ENCODE measurements around the gene ZC3HAV1L.

Gene ZC3HAV1L

GRCh38 chr7:139055674-139056073, 19.8 kb upstream of the ZC3HAV1L start:
- no peak for TF ChIP-seq NFIC (IDR thresholded peaks at IDR 0.05)
- TF ChIP-seq EGR1 (IDR thresholded peaks at IDR 0.05), result no peak
- TF ChIP-seq EP300 (IDR thresholded peaks at IDR 0.05; ENCODE audit: borderline replicate concordance), result no peak
- TF ChIP-seq USF1 (IDR thresholded peaks at IDR 0.05), result no peak
- TF ChIP-seq REST (IDR thresholded peaks at IDR 0.05; ENCODE audit: low read depth), result no peak
- TF ChIP-seq TAF1 (IDR thresholded peaks at IDR 0.05; ENCODE audit: low read depth), result no peak
- no peak for TF ChIP-seq TEAD4 (IDR thresholded peaks at IDR 0.05)
- TF ChIP-seq FOXM1 (IDR thresholded peaks at IDR 0.05; ENCODE audit: borderline replicate concordance, low read depth), result no peak
- TF ChIP-seq RAD21 (IDR thresholded peaks at IDR 0.05; ENCODE audit: low read depth), result no peak
- TF ChIP-seq CREB1 (IDR thresholded peaks at IDR 0.05; ENCODE audit: low read depth), result no peak

GRCh38 chr7:139054101-139054500, 18.3 kb upstream of the ZC3HAV1L start:
- TF ChIP-seq RAD21 (IDR thresholded peaks at IDR 0.05; ENCODE audit: low read depth) (no peak), TCF12 (IDR thresholded peaks at IDR 0.05; ENCODE audit: low read depth) (no peak), MAX (IDR thresholded peaks at IDR 0.05) (no peak), TEAD4 (IDR thresholded peaks at IDR 0.05) (no peak)

GRCh38 chr7:139051655-139052054, 15.8 kb upstream of the ZC3HAV1L start:
- TF ChIP-seq CREB1 (IDR thresholded peaks at IDR 0.05; ENCODE audit: low read depth), result no peak
- no peak for TF ChIP-seq EGR1 (IDR thresholded peaks at IDR 0.05)
- TF ChIP-seq RAD21 (IDR thresholded peaks at IDR 0.05; ENCODE audit: low read depth), result no peak
- no peak for TF ChIP-seq MAX (IDR thresholded peaks at IDR 0.05)
- TF ChIP-seq REST (IDR thresholded peaks at IDR 0.05; ENCODE audit: low read depth), result no peak
- TF ChIP-seq USF1 (IDR thresholded peaks at IDR 0.05), result no peak
- TF ChIP-seq FOXM1 (IDR thresholded peaks at IDR 0.05; ENCODE audit: borderline replicate concordance, low read depth), result no peak
- no peak for TF ChIP-seq NFIC (IDR thresholded peaks at IDR 0.05)
- no peak for TF ChIP-seq TCF12 (IDR thresholded peaks at IDR 0.05; ENCODE audit: low read depth)
- TF ChIP-seq TEAD4 (IDR thresholded peaks at IDR 0.05), result no peak
- no peak for TF ChIP-seq ZBTB7A (IDR thresholded peaks at IDR 0.05; ENCODE audit: low read depth)
- TF ChIP-seq TAF1 (IDR thresholded peaks at IDR 0.05; ENCODE audit: low read depth), result no peak
- no peak for TF ChIP-seq YY1 (IDR thresholded peaks at IDR 0.05; ENCODE audit: low read depth)
- no peak for TF ChIP-seq CEBPB (IDR thresholded peaks at IDR 0.05)
- TF ChIP-seq EP300 (IDR thresholded peaks at IDR 0.05; ENCODE audit: borderline replicate concordance), result no peak

- TF ChIP-seq ZBTB7A (IDR thresholded peaks at IDR 0.05; ENCODE audit: low read depth), result no peak
- TF ChIP-seq REST (IDR thresholded peaks at IDR 0.05; ENCODE audit: low read depth), result no peak
- no peak for TF ChIP-seq EGR1 (IDR thresholded peaks at IDR 0.05)
- no peak for TF ChIP-seq CEBPB (IDR thresholded peaks at IDR 0.05)
- TF ChIP-seq RAD21 (IDR thresholded peaks at IDR 0.05; ENCODE audit: low read depth), result no peak
- TF ChIP-seq TEAD4 (IDR thresholded peaks at IDR 0.05), result no peak
- no peak for TF ChIP-seq NFIC (IDR thresholded peaks at IDR 0.05)
- no peak for TF ChIP-seq YY1 (IDR thresholded peaks at IDR 0.05; ENCODE audit: low read depth)
- no peak for TF ChIP-seq USF1 (IDR thresholded peaks at IDR 0.05)
- TF ChIP-seq TAF1 (IDR thresholded peaks at IDR 0.05; ENCODE audit: low read depth), result no peak
- no peak for TF ChIP-seq CREB1 (IDR thresholded peaks at IDR 0.05; ENCODE audit: low read depth)
- no peak for TF ChIP-seq TCF12 (IDR thresholded peaks at IDR 0.05; ENCODE audit: low read depth)
- TF ChIP-seq MAX (IDR thresholded peaks at IDR 0.05), result no peak
- TF ChIP-seq EP300 (IDR thresholded peaks at IDR 0.05; ENCODE audit: borderline replicate concordance), result no peak
- no peak for TF ChIP-seq FOXM1 (IDR thresholded peaks at IDR 0.05; ENCODE audit: borderline replicate concordance, low read depth)
These were observed 14.1 kb upstream of the ZC3HAV1L start for GRCh38 chr7:139049936-139050335.

Data from Ishikawa (cell line).